ENCODE data around the gene PCDHA1.
"Not testable (repeated sequence)": the region's sequence is repeated elsewhere in the genome, so short reads cannot be mapped to it uniquely, and the experiment has no call there.

Gene PCDHA1

GRCh38 chr5:140823475-140823874 lies 37.5 kb downstream of the PCDHA1 start:
- no CpG with 5 or more reads among the region's 38 CpGs for WGBS (ENCODE audit: extremely low coverage, insufficient coverage, insufficient read length)
- no peak overlapping the region for H4K91ac ChIP-seq (ENCODE audit: low read depth, low read length)
- DNase-seq, result no peak
- H2BK120ac ChIP-seq (ENCODE audit: insufficient read depth, low read length, poor library complexity), result no peak overlapping the region
- H2AFZ ChIP-seq (ENCODE audit: insufficient read depth, low read length, poor library complexity), result no peak overlapping the region
- H3K4me3 ChIP-seq (ENCODE audit: low read depth, low read length), result no peak overlapping the region
- no peak overlapping the region for H3K18ac ChIP-seq (ENCODE audit: low read length)
- H2BK12ac ChIP-seq (ENCODE audit: low read length), result no peak overlapping the region
- H3K4ac ChIP-seq (ENCODE audit: low read depth, low read length), result no peak overlapping the region
- H4K8ac ChIP-seq (ENCODE audit: low read depth, low read length), result no peak overlapping the region
- no peak overlapping the region for H3K23ac ChIP-seq (ENCODE audit: low read length)
- no peak overlapping the region for H3K4me2 ChIP-seq (ENCODE audit: low read length)
- H3K36me3 ChIP-seq (ENCODE audit: control insufficient read depth in 1 of 2, insufficient read depth in 2 of 2, low read length in 2 of 2), result peaks cover 7 to 8% of the 10 kb centered on the region in 2 experiments
- no peak overlapping the region for H3K9ac ChIP-seq (ENCODE audit: low read length)
- H3K27ac ChIP-seq (ENCODE audit: low read depth, low read length), result no peak overlapping the region
- H3K14ac ChIP-seq (ENCODE audit: low read length), result no peak overlapping the region
- H2BK5ac ChIP-seq (ENCODE audit: low read depth, low read length, poor library complexity), result no peak overlapping the region
- peaks cover 3% of the 10 kb centered on the region for H3K9me3 ChIP-seq (ENCODE audit: insufficient read depth, low read depth, low read length)
- H4K12ac ChIP-seq (ENCODE audit: low read depth, low read length), result no peak overlapping the region
- H3K79me2 ChIP-seq (ENCODE audit: control insufficient read depth, insufficient read depth, low read length, poor library complexity), result no peaks in the 10 kb centered on the region
- H3K79me1 ChIP-seq (ENCODE audit: low read length), result no peaks in the 10 kb centered on the region
- no peak overlapping the region for H2AK5ac ChIP-seq (ENCODE audit: low read length)
- H3K4me1 ChIP-seq (ENCODE audit: control insufficient read depth in 1 of 2, insufficient read depth in 2 of 2, low read length in 2 of 2), result no peaks in the 10 kb centered on the region
- H3K27me3 ChIP-seq (ENCODE audit: insufficient read depth, low read length), result no peaks in the 10 kb centered on the region

- H3K23ac ChIP-seq (ENCODE audit: low read length), result no peak within 1 kb of the TSS
- peak within 1 kb of the TSS; percentile 39 for H3K4me2 ChIP-seq (ENCODE audit: low read length)
- H4K12ac ChIP-seq (ENCODE audit: low read depth, low read length), result peak within 1 kb of the TSS; percentile 51
- DNase-seq, result no peak
- peaks cover 3% of the 10 kb centered on the region for H3K9me3 ChIP-seq (ENCODE audit: insufficient read depth, low read depth, low read length)
- peak within 1 kb of the TSS; percentile 82 for H3K18ac ChIP-seq (ENCODE audit: low read length)
- H3K4ac ChIP-seq (ENCODE audit: low read depth, low read length), result no peak within 1 kb of the TSS
- H3K4me3 ChIP-seq (ENCODE audit: low read depth, low read length), result peak within 1 kb of the TSS; percentile 75
- no CpG with 5 or more reads among the region's 27 CpGs for WGBS (ENCODE audit: extremely low coverage, insufficient coverage, insufficient read length)
- H4K91ac ChIP-seq (ENCODE audit: low read depth, low read length), result peak within 1 kb of the TSS; percentile 28
- H3K9ac ChIP-seq (ENCODE audit: low read length), result no peak within 1 kb of the TSS
- no peak within 1 kb of the TSS for H2BK12ac ChIP-seq (ENCODE audit: low read length)
- no peaks in the 10 kb centered on the region for H3K4me1 ChIP-seq (ENCODE audit: control insufficient read depth in 1 of 2, insufficient read depth in 2 of 2, low read length in 2 of 2)
- H4K8ac ChIP-seq (ENCODE audit: low read depth, low read length), result no peak within 1 kb of the TSS
- no peak within 1 kb of the TSS for H2AK5ac ChIP-seq (ENCODE audit: low read length)
- H3K36me3 ChIP-seq (ENCODE audit: control insufficient read depth in 1 of 2, insufficient read depth in 2 of 2, low read length in 2 of 2), result peaks cover 8 to 9% of the 10 kb centered on the region in 2 experiments
- H3K79me2 ChIP-seq (ENCODE audit: control insufficient read depth, insufficient read depth, low read length, poor library complexity), result no peaks in the 10 kb centered on the region
- no peak within 1 kb of the TSS for H3K27ac ChIP-seq (ENCODE audit: low read depth, low read length)
- peak within 1 kb of the TSS; percentile 72 for H3K14ac ChIP-seq (ENCODE audit: low read length)
- no peak within 1 kb of the TSS for H2BK5ac ChIP-seq (ENCODE audit: low read depth, low read length, poor library complexity)
- no peaks in the 10 kb centered on the region for H3K27me3 ChIP-seq (ENCODE audit: insufficient read depth, low read length)
- H2AFZ ChIP-seq (ENCODE audit: insufficient read depth, low read length, poor library complexity), result peak within 1 kb of the TSS; percentile 60
- H3K79me1 ChIP-seq (ENCODE audit: low read length), result no peaks in the 10 kb centered on the region
- H2BK120ac ChIP-seq (ENCODE audit: insufficient read depth, low read length, poor library complexity), result no peak within 1 kb of the TSS
Measured at GRCh38 chr5:140827704-140828361, 41.9 kb downstream of the PCDHA1 start, which contains the start of gene PCDHA6. PCDHA6 (plus strand) TSS chr5:140827960; CDS start chr5:140828092, 132 bp downstream.

- WGBS (ENCODE audit: extremely low coverage, insufficient coverage, insufficient read length), result no CpG with 5 or more reads among the region's 18 CpGs
- no peaks in the 10 kb centered on the region for H3K79me2 ChIP-seq (ENCODE audit: control insufficient read depth, insufficient read depth, low read length, poor library complexity)
Measured at GRCh38 chr5:140828362-140828737, 42.4 kb downstream of the PCDHA1 start.

GRCh38 chr5:140829511-140830501 lies 43.9 kb downstream of the PCDHA1 start:
- not testable (repeated sequence) for H3K79me2 ChIP-seq (ENCODE audit: control insufficient read depth, insufficient read depth, low read length, poor library complexity); H3K4me2 ChIP-seq (ENCODE audit: low read length); H4K12ac ChIP-seq (ENCODE audit: low read depth, low read length); H3K27me3 ChIP-seq (ENCODE audit: insufficient read depth, low read length); H2BK5ac ChIP-seq (ENCODE audit: low read depth, low read length, poor library complexity); H3K4ac ChIP-seq (ENCODE audit: low read depth, low read length); H3K23ac ChIP-seq (ENCODE audit: low read length); H3K9me3 ChIP-seq (ENCODE audit: insufficient read depth, low read depth, low read length); H2AK5ac ChIP-seq (ENCODE audit: low read length); H3K18ac ChIP-seq (ENCODE audit: low read length); H4K8ac ChIP-seq (ENCODE audit: low read depth, low read length); H3K14ac ChIP-seq (ENCODE audit: low read length); DNase-seq; H3K79me1 ChIP-seq (ENCODE audit: low read length); H3K9ac ChIP-seq (ENCODE audit: low read length); H4K91ac ChIP-seq (ENCODE audit: low read depth, low read length); H3K27ac ChIP-seq (ENCODE audit: low read depth, low read length); H3K4me3 ChIP-seq (ENCODE audit: low read depth, low read length); H2BK120ac ChIP-seq (ENCODE audit: insufficient read depth, low read length, poor library complexity); H2AFZ ChIP-seq (ENCODE audit: insufficient read depth, low read length, poor library complexity); H3K4me1 ChIP-seq (ENCODE audit: control insufficient read depth in 1 of 2, insufficient read depth in 2 of 2, low read length in 2 of 2); H2BK12ac ChIP-seq (ENCODE audit: low read length); H3K36me3 ChIP-seq (ENCODE audit: control insufficient read depth in 1 of 2, insufficient read depth in 2 of 2, low read length in 2 of 2)
- no CpG with 5 or more reads among the region's 106 CpGs for WGBS (ENCODE audit: extremely low coverage, insufficient coverage, insufficient read length)

More at GRCh38 chr5:140828362-140828737, 42.4 kb downstream of the PCDHA1 start:
- Histone ChIP-seq H3K27me3 (ENCODE audit: insufficient read depth, low read length) (no peaks in the 10 kb centered on the region), H4K12ac (ENCODE audit: low read depth, low read length) (no peak overlapping the region), H3K4ac (ENCODE audit: low read depth, low read length) (no peak overlapping the region), H3K27ac (ENCODE audit: low read depth, low read length) (no peak overlapping the region), H3K36me3 (ENCODE audit: control insufficient read depth in 1 of 2, insufficient read depth in 2 of 2, low read length in 2 of 2) (peaks cover 7 to 8% of the 10 kb centered on the region in 2 experiments), H2AK5ac (ENCODE audit: low read length) (no peak overlapping the region), H3K79me1 (ENCODE audit: low read length) (no peaks in the 10 kb centered on the region), H3K4me3 (ENCODE audit: low read depth, low read length) (peak overlapping the region; percentile 75), H2BK5ac (ENCODE audit: low read depth, low read length, poor library complexity) (no peak overlapping the region), H4K91ac (ENCODE audit: low read depth, low read length) (no peak overlapping the region), H2BK12ac (ENCODE audit: low read length) (no peak overlapping the region), H4K8ac (ENCODE audit: low read depth, low read length) (no peak overlapping the region), H3K14ac (ENCODE audit: low read length) (no peak overlapping the region), H2AFZ (ENCODE audit: insufficient read depth, low read length, poor library complexity) (no peak overlapping the region), H3K4me2 (ENCODE audit: low read length) (peak overlapping the region; percentile 39), H3K9me3 (ENCODE audit: insufficient read depth, low read depth, low read length) (peaks cover 2% of the 10 kb centered on the region), H3K23ac (ENCODE audit: low read length) (no peak overlapping the region), H3K4me1 (ENCODE audit: control insufficient read depth in 1 of 2, insufficient read depth in 2 of 2, low read length in 2 of 2) (no peaks in the 10 kb centered on the region), H3K18ac (ENCODE audit: low read length) (no peak overlapping the region), H2BK120ac (ENCODE audit: insufficient read depth, low read length, poor library complexity) (no peak overlapping the region), H3K9ac (ENCODE audit: low read length) (no peak overlapping the region)
- DNase-seq, result no peak

All from trophoblast cell (in vitro differentiated cells and primary cell).